GM12874 (cell line): ENCODE data around the gene CEBPZOS.

Experiments
- TF ChIP-seq, protein P1 (sequence below): IDR thresholded peaks from 2 replicates; pipeline ENCODE4 v1.5.1; 2011; ENCODE audit warnings: low read depth, mild to moderate bottlenecking, control low read depth, low read length, moderate library complexity; ENCODE audit not compliant: insufficient read depth

The CEBPZOS gene

GRCh38 chr2:37231241-37232130 lies 35.2 kb downstream of the CEBPZOS start, which contains the start of the genes CEBPZ and NDUFAF7:
TSS of gene CEBPZ (minus strand) at chr2:37231596. CDS start at chr2:37231567, 29 bp downstream.
TSS of gene NDUFAF7 (plus strand) at chr2:37231658. CDS start at chr2:37231706, 48 bp downstream.
- TF ChIP-seq, protein P1, sequence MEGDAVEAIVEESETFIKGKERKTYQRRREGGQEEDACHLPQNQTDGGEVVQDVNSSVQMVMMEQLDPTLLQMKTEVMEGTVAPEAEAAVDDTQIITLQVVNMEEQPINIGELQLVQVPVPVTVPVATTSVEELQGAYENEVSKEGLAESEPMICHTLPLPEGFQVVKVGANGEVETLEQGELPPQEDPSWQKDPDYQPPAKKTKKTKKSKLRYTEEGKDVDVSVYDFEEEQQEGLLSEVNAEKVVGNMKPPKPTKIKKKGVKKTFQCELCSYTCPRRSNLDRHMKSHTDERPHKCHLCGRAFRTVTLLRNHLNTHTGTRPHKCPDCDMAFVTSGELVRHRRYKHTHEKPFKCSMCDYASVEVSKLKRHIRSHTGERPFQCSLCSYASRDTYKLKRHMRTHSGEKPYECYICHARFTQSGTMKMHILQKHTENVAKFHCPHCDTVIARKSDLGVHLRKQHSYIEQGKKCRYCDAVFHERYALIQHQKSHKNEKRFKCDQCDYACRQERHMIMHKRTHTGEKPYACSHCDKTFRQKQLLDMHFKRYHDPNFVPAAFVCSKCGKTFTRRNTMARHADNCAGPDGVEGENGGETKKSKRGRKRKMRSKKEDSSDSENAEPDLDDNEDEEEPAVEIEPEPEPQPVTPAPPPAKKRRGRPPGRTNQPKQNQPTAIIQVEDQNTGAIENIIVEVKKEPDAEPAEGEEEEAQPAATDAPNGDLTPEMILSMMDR, result no peak

GRCh38 chr2:37232131-37232933 lies 36.0 kb downstream of the CEBPZOS start:
- TF ChIP-seq, protein P1, result no peak

GRCh38 chr2:37243435-37243834 lies 47.1 kb downstream of the CEBPZOS start:
- TF ChIP-seq, protein P1, result no peak

DNA sequence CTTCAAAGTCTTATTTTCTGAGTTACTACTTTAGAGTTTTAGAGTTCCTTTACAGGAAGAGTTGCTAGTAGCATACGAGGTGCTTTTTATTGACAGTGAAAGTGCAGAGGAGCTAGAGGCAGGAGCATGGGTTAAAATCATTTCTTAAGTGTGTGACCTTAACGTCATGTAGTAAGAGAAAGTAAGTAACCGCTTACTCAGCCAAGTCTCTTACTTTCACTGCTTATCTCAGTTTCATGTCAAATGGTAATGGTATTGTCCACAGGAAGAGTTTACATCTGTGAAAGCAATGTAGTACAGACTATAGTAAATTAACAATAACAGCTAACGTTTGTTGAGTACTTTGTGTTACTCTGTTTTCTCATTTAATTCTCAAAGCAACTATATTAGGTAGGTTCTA lies 47.7 kb downstream of the CEBPZOS start:
- TF ChIP-seq, protein P1, result no peak

- TF ChIP-seq, protein P1, result no peak
Observed at GRCh38 chr2:37244755-37245154, 48.5 kb downstream of the CEBPZOS start.

DNA sequence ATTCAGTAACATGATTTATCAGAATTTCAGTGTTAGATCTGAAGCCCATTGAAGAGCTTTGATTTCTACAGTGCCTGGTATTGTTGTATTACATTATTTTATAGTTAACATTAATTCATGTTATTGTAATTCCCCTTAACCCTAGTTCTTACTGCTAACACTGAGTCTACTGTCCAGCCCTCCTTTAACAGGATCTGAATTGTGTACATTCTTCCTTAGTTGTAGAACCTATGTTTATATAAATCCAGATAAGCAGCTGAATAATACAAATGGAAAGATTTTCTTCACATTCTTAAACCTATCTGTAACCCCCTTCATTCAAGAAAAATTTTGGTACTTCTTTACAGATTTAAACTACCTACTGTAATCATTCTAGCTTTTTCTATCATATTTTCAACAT lies 49.9 kb downstream of the CEBPZOS start:
- TF ChIP-seq, protein P1, result no peak

DNA sequence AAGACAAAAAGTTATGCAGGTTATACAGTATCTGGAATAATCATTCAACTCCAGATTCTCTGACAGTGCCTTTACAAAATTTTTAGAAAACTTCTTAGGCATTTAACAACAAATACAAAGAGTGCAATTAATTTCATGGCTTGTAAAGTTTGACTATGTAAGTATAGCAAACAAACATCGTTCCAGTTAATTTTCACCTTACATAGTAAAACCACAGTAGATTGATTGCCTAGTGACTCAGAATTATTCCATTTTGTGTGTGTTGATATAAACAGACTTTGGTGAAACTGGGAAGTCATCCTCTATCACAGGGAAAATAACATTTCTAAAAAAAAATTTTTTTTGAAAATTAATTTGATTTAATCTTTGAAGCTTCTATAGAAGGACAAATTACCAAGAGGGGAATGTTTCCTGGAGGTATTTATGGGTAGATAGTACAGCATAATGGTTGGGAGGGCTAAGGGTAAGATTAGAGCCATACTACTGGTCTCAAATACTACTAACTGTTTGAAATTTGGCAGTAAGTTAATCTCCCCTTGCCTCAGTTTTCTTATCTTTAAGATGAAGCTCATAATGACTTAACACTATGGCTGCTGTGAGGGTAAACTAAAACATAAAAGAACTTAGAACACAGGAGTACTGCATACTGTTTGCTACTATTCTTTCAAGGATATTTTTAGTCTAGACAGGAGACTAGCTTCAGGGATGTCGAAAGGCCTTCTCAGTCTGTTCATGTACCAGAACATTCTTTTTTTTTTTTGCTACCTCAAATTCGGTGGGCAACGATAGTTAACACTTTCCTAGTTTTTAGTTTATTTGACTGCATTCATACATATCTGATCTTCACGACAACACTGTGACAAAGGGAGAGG lies 54.8 kb downstream of the CEBPZOS start:
- TF ChIP-seq, protein P1, result no peak
